ENCODE results near the gene RALY.

The RALY gene

GRCh38 chr20:34109442-34109841 lies 115.7 kb downstream of the RALY start:
- Mint-ChIP-seq H3K4me3 (peak overlapping the region; percentile 79), H3K9me3 (no peaks in the 10 kb centered on the region), H3K36me3 (peaks cover 43% of the 10 kb centered on the region), H3K27me3 (no peaks in the 10 kb centered on the region), H3K4me1 (peaks cover 70% of the 10 kb centered on the region), H3K27ac (peak overlapping the region; percentile 62)

- Mint-ChIP-seq H3K36me3 (peaks cover 38% of the 10 kb centered on the region), H3K27me3 (no peaks in the 10 kb centered on the region), H3K4me3 (peak overlapping the region; percentile 97), H3K4me1 (peaks cover 63% of the 10 kb centered on the region), H3K27ac (peak overlapping the region; percentile 100), H3K9me3 (no peaks in the 10 kb centered on the region)
Observed at GRCh38 chr20:34110025-34110744, 116.5 kb downstream of the RALY start.

GRCh38 chr20:34110745-34111641 lies 117.3 kb downstream of the RALY start:
- Mint-ChIP-seq H3K9me3 (no peaks in the 10 kb centered on the region), H3K4me3 (peak overlapping the region; percentile 97), H3K27ac (peak overlapping the region; percentile 100), H3K27me3 (no peaks in the 10 kb centered on the region), H3K36me3 (peaks cover 33% of the 10 kb centered on the region), H3K4me1 (peaks cover 55% of the 10 kb centered on the region)

- Mint-ChIP-seq H3K27me3 (no peaks in the 10 kb centered on the region), H3K36me3 (peaks cover 33% of the 10 kb centered on the region), H3K27ac (peak within 1 kb of the TSS; percentile 100), H3K4me1 (peaks cover 46% of the 10 kb centered on the region), H3K4me3 (peak within 1 kb of the TSS; percentile 97), H3K9me3 (no peaks in the 10 kb centered on the region)
Observed at GRCh38 chr20:34111702-34112599, 118.2 kb downstream of the RALY start, which contains the start of gene EIF2S2. Gene EIF2S2, minus strand, starts transcription at chr20:34112243. Its CDS starts 133 bp downstream, at chr20:34112110.

- Mint-ChIP-seq H3K4me1 (peaks cover 39% of the 10 kb centered on the region), H3K27ac (peak overlapping the region; percentile 100), H3K9me3 (no peaks in the 10 kb centered on the region), H3K4me3 (peak overlapping the region; percentile 97), H3K36me3 (peaks cover 29% of the 10 kb centered on the region), H3K27me3 (no peaks in the 10 kb centered on the region)
Observed at GRCh38 chr20:34112600-34113101, 118.9 kb downstream of the RALY start.

GRCh38 chr20:34114809-34115208 lies 121.1 kb downstream of the RALY start:
- peaks cover 18% of the 10 kb centered on the region for H3K4me1 Mint-ChIP-seq
- peaks cover 16% of the 10 kb centered on the region for H3K36me3 Mint-ChIP-seq
- H3K27ac Mint-ChIP-seq, result no peak overlapping the region
- no peaks in the 10 kb centered on the region for H3K9me3 Mint-ChIP-seq
- no peak overlapping the region for H3K4me3 Mint-ChIP-seq
- H3K27me3 Mint-ChIP-seq, result no peaks in the 10 kb centered on the region

GRCh38 chr20:34115232-34115631 lies 121.5 kb downstream of the RALY start:
- Mint-ChIP-seq H3K4me3 (no peak overlapping the region), H3K27me3 (no peaks in the 10 kb centered on the region), H3K9me3 (no peaks in the 10 kb centered on the region), H3K4me1 (peaks cover 15% of the 10 kb centered on the region), H3K27ac (no peak overlapping the region), H3K36me3 (peaks cover 14% of the 10 kb centered on the region)

GRCh38 chr20:34120213-34120612 lies 126.5 kb downstream of the RALY start:
- Mint-ChIP-seq H3K36me3 (no peaks in the 10 kb centered on the region), H3K4me1 (peaks cover 12% of the 10 kb centered on the region), H3K27me3 (no peaks in the 10 kb centered on the region), H3K27ac (no peak overlapping the region), H3K4me3 (no peak overlapping the region), H3K9me3 (no peaks in the 10 kb centered on the region)

GRCh38 chr20:34122274-34122980 lies 128.7 kb downstream of the RALY start:
- no peaks in the 10 kb centered on the region for H3K27me3 Mint-ChIP-seq
- H3K9me3 Mint-ChIP-seq, result no peaks in the 10 kb centered on the region
- peaks cover 12% of the 10 kb centered on the region for H3K4me1 Mint-ChIP-seq
- H3K36me3 Mint-ChIP-seq, result no peaks in the 10 kb centered on the region
- H3K4me3 Mint-ChIP-seq, result no peak overlapping the region
- no peak overlapping the region for H3K27ac Mint-ChIP-seq

GRCh38 chr20:34123309-34123708 lies 129.6 kb downstream of the RALY start:
- Mint-ChIP-seq H3K36me3 (no peaks in the 10 kb centered on the region), H3K4me1 (peaks cover 12% of the 10 kb centered on the region), H3K27ac (no peak overlapping the region), H3K27me3 (no peaks in the 10 kb centered on the region), H3K9me3 (no peaks in the 10 kb centered on the region), H3K4me3 (no peak overlapping the region)

- no peaks in the 10 kb centered on the region for H3K9me3 Mint-ChIP-seq
- H3K27me3 Mint-ChIP-seq, result no peaks in the 10 kb centered on the region
- no peaks in the 10 kb centered on the region for H3K36me3 Mint-ChIP-seq
- no peak overlapping the region for H3K4me3 Mint-ChIP-seq
- H3K4me1 Mint-ChIP-seq, result peaks cover 15% of the 10 kb centered on the region
- no peak overlapping the region for H3K27ac Mint-ChIP-seq
Observed at GRCh38 chr20:34124469-34125249, 130.9 kb downstream of the RALY start.

GRCh38 chr20:34127792-34128191 lies 134.1 kb downstream of the RALY start:
- H3K27me3 Mint-ChIP-seq, result no peaks in the 10 kb centered on the region
- H3K9me3 Mint-ChIP-seq, result no peaks in the 10 kb centered on the region
- H3K27ac Mint-ChIP-seq, result no peak overlapping the region
- H3K36me3 Mint-ChIP-seq, result no peaks in the 10 kb centered on the region
- peaks cover 15% of the 10 kb centered on the region for H3K4me1 Mint-ChIP-seq
- H3K4me3 Mint-ChIP-seq, result no peak overlapping the region

- H3K36me3 Mint-ChIP-seq, result no peaks in the 10 kb centered on the region
- H3K4me3 Mint-ChIP-seq, result peak overlapping the region; percentile 8
- H3K27me3 Mint-ChIP-seq, result no peaks in the 10 kb centered on the region
- no peak overlapping the region for H3K27ac Mint-ChIP-seq
- H3K4me1 Mint-ChIP-seq, result peaks cover 9% of the 10 kb centered on the region
- no peaks in the 10 kb centered on the region for H3K9me3 Mint-ChIP-seq
Observed at GRCh38 chr20:34129518-34130162, 135.9 kb downstream of the RALY start.

GRCh38 chr20:34131491-34131890 lies 137.8 kb downstream of the RALY start:
- H3K27ac Mint-ChIP-seq, result no peak overlapping the region
- no peak overlapping the region for H3K4me3 Mint-ChIP-seq
- H3K27me3 Mint-ChIP-seq, result no peaks in the 10 kb centered on the region
- H3K4me1 Mint-ChIP-seq, result peaks cover 4% of the 10 kb centered on the region
- no peaks in the 10 kb centered on the region for H3K36me3 Mint-ChIP-seq
- no peaks in the 10 kb centered on the region for H3K9me3 Mint-ChIP-seq
